Gastroesophageal sphincter (tissue), 3 donors: ENCODE data around the gene TMEM82.

Experiments used
- CTCF ChIP-seq, 4 experiments: fragments of 200-600 bp in 2 of 4; fragments of 450-650 bp in 2 of 4; sonication (generic) in 1 of 4; IDR thresholded peaks; one replicate each; pipeline ENCODE4 v1.5.1; 2017 to 2019; ENCODE audit warnings: antibody characterized with exemption in 4 of 4, mild to moderate bottlenecking in 2 of 4, moderate library complexity in 2 of 4
- POLR2A ChIP-seq, 2 donors: fragments of 450-650 bp; IDR thresholded peaks; one replicate each; pipeline ENCODE4 v1.6.1; 2017; ENCODE audit warnings: antibody characterized with exemption in 2 of 2, mild to moderate bottlenecking in 2 of 2, moderate library complexity in 1 of 2

GRCh38 chr1:15749399-15750291 is 7.3 kb downstream of the TMEM82 start:
- TF ChIP-seq CTCF (IDR thresholded peaks at IDR 0.05), result no peak
- no peak for TF ChIP-seq POLR2A (IDR thresholded peaks at IDR 0.05)
